Type B pancreatic cell (in vitro differentiated cells): ENCODE measurements around the gene CXADR. TPM values are rescaled to one million over a fixed set of nuclear protein-coding genes. Genes with fewer than 3 reads are reported as not detected.
"Not testable (repeated sequence)": the region's sequence is repeated elsewhere in the genome, so short reads cannot be mapped to it uniquely, and the experiment has no call there.

Source experiments
- DNase-seq: peaks from one replicate; pipeline ENCODE4 v3.0.0; 2021; ENCODE audit warnings: mixed read lengths; ENCODE audit not compliant: unreplicated experiment; ENCODE audit errors: extremely low spot score
- H3K27ac Mint-ChIP-seq: 2 replicates; pipeline ENCODE4 v1.8.0; 2021; ENCODE audit warnings: mild to moderate bottlenecking, mixed read lengths
- H3K27me3 Mint-ChIP-seq: 2 replicates; pipeline ENCODE4 v1.8.0; 2021; ENCODE audit warnings: mixed read lengths
- H3K36me3 Mint-ChIP-seq: 2 replicates; pipeline ENCODE4 v1.8.0; 2021; ENCODE audit warnings: mixed read lengths
- H3K4me1 Mint-ChIP-seq: one replicate; pipeline ENCODE4 v1.8.0; 2021; ENCODE audit warnings: mixed read lengths; ENCODE audit not compliant: unreplicated experiment
- H3K4me3 Mint-ChIP-seq: 2 replicates; pipeline ENCODE4 v1.8.0; 2021; ENCODE audit warnings: mild to moderate bottlenecking, mixed read lengths
- H3K9me3 Mint-ChIP-seq: 2 replicates; pipeline ENCODE4 v1.8.0; 2021; ENCODE audit warnings: mixed read lengths
- total RNA-seq: library from RNA; stranded (reverse); gene quantifications from 2 replicates; pipeline ENCODE4 v1.2.1, GENCODE V29; 2021; ENCODE audit warnings: low replicate concordance
- TF ChIP-seq, protein P1 (sequence below): fragments of 200-600 bp; sonication (generic); conservative IDR thresholded peaks from 2 replicates; pipeline ENCODE4 v1.5.0; 2021; ENCODE audit warnings: antibody characterized with exemption, mild to moderate bottlenecking

The CXADR gene
- total RNA-seq, 1 donor from 2014 or later = 47.3 TPM

- H3K27ac Mint-ChIP-seq = peak overlapping the region; percentile 5
Measured at GRCh38 chr21:17519965-17520609, 7.2 kb downstream of the CXADR start.

GRCh38 chr21:17523007-17523451 is 10.2 kb downstream of the CXADR start:
- Mint-ChIP-seq H3K36me3 (peaks cover 35% of the 10 kb centered on the region), H3K27me3 (no peaks in the 10 kb centered on the region), H3K9me3 (peaks cover 6% of the 10 kb centered on the region), H3K4me1 (peaks cover 45% of the 10 kb centered on the region), H3K4me3 (peak overlapping the region; percentile 1), H3K27ac (peak overlapping the region; percentile 48)
- TF ChIP-seq, protein P1, sequence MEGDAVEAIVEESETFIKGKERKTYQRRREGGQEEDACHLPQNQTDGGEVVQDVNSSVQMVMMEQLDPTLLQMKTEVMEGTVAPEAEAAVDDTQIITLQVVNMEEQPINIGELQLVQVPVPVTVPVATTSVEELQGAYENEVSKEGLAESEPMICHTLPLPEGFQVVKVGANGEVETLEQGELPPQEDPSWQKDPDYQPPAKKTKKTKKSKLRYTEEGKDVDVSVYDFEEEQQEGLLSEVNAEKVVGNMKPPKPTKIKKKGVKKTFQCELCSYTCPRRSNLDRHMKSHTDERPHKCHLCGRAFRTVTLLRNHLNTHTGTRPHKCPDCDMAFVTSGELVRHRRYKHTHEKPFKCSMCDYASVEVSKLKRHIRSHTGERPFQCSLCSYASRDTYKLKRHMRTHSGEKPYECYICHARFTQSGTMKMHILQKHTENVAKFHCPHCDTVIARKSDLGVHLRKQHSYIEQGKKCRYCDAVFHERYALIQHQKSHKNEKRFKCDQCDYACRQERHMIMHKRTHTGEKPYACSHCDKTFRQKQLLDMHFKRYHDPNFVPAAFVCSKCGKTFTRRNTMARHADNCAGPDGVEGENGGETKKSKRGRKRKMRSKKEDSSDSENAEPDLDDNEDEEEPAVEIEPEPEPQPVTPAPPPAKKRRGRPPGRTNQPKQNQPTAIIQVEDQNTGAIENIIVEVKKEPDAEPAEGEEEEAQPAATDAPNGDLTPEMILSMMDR = no peak
- no peak for DNase-seq

More at GRCh38 chr21:17519965-17520609, 7.2 kb downstream of the CXADR start:
- peaks cover 36% of the 10 kb centered on the region for H3K4me1 Mint-ChIP-seq
- no peaks in the 10 kb centered on the region for H3K27me3 Mint-ChIP-seq
- H3K4me3 Mint-ChIP-seq = no peak overlapping the region
- H3K36me3 Mint-ChIP-seq = peaks cover 38% of the 10 kb centered on the region
- TF ChIP-seq, protein P1 = no peak
- no peak for DNase-seq
- peaks cover 6% of the 10 kb centered on the region for H3K9me3 Mint-ChIP-seq

DNA sequence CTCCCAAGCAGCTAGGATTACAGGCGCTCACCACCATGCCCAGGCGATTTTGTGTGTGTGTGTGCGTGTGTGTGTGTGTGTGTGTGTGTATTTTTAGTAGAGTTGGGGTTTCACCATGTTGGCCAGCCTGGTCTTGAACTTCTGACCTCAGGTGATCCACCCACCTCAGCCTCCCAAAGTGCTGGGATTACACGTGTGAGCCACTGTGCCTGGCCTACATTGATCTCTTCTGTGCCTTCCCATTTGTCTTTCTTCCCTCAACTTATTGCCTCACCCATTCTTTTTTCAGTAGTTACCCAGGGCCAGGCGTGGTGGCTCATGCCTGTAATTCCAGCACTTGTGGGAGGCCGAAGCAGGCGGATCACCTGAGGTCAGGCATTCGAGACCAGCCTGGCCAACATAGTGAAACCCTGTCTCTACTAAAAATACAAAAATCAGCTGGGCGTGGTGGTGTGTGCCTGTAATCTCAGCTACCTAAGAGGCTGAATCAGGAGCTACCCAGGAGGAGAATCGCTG is 11.2 kb downstream of the CXADR start:
- H3K9me3 Mint-ChIP-seq, H3K27ac Mint-ChIP-seq, DNase-seq, H3K27me3 Mint-ChIP-seq, H3K4me3 Mint-ChIP-seq: not testable (repeated sequence)
- H3K4me1 Mint-ChIP-seq = peaks cover 44% of the 10 kb centered on the region
- peaks cover 32% of the 10 kb centered on the region for H3K36me3 Mint-ChIP-seq

GRCh38 chr21:17524635-17525034 is 11.8 kb downstream of the CXADR start:
- Mint-ChIP-seq H3K27me3 (no peaks in the 10 kb centered on the region), H3K4me1 (peaks cover 42% of the 10 kb centered on the region), H3K4me3 (no peak overlapping the region), H3K27ac (no peak overlapping the region), H3K9me3 (peaks cover 6% of the 10 kb centered on the region), H3K36me3 (peaks cover 27% of the 10 kb centered on the region)
- no peak for DNase-seq
- TF ChIP-seq, protein P1 = no peak

DNA sequence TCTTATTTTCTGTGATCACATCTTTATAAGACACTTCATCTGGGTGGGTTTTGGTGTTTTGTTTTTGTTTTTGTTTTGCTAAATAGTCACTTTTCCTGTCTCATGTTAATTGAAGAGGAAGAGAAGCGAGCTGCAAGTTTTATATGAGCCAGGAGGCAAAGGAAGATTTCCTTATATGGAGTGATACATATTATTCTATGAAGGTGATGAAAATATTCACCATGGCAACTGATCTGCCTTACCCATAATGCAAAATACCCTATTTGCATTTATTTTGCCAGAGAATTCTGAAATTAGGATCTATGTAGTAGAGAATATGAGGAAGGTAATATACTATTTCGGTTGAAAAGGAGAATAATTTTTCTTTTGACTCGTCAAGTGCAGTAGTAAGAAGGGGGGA is 13.9 kb downstream of the CXADR start:
- Mint-ChIP-seq H3K36me3 (peaks cover 21% of the 10 kb centered on the region), H3K27me3 (no peaks in the 10 kb centered on the region), H3K4me1 (peaks cover 29% of the 10 kb centered on the region), H3K9me3 (peaks cover 6% of the 10 kb centered on the region), H3K4me3 (peak overlapping the region; percentile 6), H3K27ac (peak overlapping the region; percentile 82)
- no peak for DNase-seq
- TF ChIP-seq, protein P1 = no peak

- peaks cover 29% of the 10 kb centered on the region for H3K4me1 Mint-ChIP-seq
- H3K4me3 Mint-ChIP-seq = peak overlapping the region; percentile 6
- peaks cover 6% of the 10 kb centered on the region for H3K9me3 Mint-ChIP-seq
- no peaks in the 10 kb centered on the region for H3K27me3 Mint-ChIP-seq
- peaks cover 21% of the 10 kb centered on the region for H3K36me3 Mint-ChIP-seq
- TF ChIP-seq, protein P1 = no peak
- DNase-seq = no peak
- peak overlapping the region; percentile 82 for H3K27ac Mint-ChIP-seq
Measured at GRCh38 chr21:17527240-17527639, 14.4 kb downstream of the CXADR start.
